GM21717 (cell line): ENCODE measurements around the gene CHMP4B.
"Not testable (repeated sequence)": the region's sequence is repeated elsewhere in the genome, so short reads cannot be mapped to it uniquely, and the experiment has no call there.

Experiments used
- ATAC-seq: cut with Tn5 transposase; IDR thresholded peaks from one replicate; pipeline ENCODE4 v1.9.1; 2021; ENCODE audit warnings: mild to moderate bottlenecking, moderate library complexity; ENCODE audit not compliant: unreplicated experiment

The CHMP4B gene

DNA sequence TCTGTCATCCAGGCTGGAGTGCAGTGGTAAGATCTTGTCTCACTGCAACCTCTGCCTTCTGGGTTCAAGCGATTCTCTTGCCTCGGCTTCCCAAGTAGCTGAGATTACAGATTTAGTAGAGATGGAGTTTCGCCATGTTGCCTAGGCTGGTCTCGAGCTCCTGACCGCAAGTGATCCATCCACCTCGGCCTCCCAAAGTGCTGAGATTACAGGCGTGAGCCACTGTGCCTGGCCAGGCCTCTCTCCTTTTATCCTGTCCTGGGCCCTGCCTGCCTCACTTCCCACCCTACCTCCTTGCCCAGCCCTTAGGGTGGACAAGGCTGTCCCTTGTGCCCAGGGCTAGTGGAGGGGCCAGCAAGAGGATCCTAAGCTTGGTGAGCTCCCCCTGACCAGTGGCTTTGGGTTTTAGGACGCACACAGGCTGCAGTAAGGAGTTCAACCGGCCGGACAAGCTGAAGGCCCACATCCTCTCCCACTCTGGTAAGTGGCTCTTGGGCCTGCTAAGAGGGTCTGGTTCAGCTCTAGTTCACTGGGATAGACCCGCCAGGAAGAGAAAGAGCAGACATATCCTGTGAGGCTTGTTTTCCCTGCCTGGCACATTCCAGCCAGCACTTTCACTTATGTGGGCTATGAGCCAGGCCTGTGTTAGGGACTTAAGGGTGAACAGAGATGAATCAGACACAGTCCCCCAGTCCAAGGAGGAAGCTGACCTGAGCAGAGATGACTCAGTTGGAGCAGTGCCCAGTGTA lies 21.9 kb upstream of the CHMP4B start:
- no peak for ATAC-seq

DNA sequence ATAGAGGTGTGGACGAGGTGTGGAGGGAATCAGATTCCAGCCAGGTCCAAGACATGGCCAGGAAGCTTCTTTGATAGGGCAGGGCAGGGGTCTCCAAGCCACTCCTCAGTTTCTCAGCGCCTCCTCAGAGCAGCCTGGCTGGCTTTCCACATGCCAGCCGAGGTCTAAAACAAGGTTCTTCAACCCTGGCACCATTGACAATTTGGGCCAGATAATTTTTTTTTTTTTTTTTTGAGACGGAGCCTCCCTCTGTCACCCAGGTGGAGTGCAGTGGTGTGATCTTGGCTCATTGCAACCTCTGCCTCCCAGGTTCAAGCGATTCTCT lies 21.3 kb upstream of the CHMP4B start:
- ATAC-seq = no peak

GRCh38 chr20:33790566-33790965 lies 20.6 kb upstream of the CHMP4B start:
- no peak for ATAC-seq

DNA sequence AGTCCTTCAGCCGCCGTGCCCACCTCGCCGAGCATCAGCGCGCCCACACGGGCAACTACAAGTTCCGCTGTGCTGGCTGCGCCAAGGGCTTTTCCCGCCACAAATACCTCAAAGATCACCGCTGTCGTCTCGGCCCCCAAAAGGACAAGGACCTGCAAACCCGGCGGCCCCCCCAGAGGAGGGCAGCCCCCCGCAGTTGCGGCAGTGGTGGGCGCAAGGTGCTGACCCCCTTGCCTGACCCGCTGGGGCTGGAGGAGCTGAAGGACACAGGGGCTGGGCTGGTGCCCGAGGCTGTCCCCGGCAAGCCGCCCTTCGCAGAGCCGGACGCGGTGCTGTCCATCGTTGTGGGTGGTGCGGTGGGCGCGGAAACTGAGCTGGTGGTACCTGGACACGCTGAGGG lies 20.1 kb upstream of the CHMP4B start:
- no peak for ATAC-seq

DNA sequence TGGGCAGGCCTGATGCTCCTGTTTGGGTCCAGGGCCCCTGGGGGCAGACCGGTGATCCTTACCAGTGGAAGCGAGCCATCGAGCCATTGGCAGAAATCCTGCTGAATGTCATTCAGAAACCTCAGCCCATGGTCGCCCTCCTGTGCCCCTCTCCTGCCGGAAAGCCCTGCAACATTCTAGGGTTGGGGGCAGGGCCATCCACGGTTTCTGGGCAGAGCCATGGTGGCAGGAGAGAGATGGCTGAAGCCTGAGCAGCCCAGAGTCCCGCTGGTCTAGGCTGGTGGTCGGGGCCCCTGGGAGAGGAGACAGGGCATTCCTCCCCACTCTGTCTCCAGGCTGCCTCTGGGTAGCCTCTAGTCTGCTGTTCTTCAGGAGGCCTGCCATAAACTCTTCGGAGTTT lies 19.6 kb upstream of the CHMP4B start:
- no peak for ATAC-seq

- no peak for ATAC-seq
Observed at GRCh38 chr20:33791959-33792597, 19.1 kb upstream of the CHMP4B start.

DNA sequence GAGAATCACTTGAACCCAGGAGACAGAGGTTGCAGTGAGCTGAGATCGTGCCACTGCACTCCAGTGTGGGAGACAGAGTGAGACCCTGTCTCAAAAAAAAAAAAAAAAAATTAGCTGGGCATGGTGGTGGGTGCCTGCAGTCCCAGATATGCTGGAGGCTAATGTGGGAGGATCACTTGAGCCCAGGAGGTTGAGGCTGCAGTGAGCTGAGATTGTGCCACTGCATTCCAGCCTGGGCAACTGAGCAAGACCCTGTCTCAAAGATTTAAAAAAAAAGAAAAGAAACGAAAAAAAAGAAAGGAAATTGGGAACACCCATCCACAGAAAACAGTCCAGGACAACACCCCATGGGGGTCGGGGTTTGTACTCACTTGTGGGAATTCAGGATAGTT lies 18.6 kb upstream of the CHMP4B start:
- not testable (repeated sequence) for ATAC-seq

DNA sequence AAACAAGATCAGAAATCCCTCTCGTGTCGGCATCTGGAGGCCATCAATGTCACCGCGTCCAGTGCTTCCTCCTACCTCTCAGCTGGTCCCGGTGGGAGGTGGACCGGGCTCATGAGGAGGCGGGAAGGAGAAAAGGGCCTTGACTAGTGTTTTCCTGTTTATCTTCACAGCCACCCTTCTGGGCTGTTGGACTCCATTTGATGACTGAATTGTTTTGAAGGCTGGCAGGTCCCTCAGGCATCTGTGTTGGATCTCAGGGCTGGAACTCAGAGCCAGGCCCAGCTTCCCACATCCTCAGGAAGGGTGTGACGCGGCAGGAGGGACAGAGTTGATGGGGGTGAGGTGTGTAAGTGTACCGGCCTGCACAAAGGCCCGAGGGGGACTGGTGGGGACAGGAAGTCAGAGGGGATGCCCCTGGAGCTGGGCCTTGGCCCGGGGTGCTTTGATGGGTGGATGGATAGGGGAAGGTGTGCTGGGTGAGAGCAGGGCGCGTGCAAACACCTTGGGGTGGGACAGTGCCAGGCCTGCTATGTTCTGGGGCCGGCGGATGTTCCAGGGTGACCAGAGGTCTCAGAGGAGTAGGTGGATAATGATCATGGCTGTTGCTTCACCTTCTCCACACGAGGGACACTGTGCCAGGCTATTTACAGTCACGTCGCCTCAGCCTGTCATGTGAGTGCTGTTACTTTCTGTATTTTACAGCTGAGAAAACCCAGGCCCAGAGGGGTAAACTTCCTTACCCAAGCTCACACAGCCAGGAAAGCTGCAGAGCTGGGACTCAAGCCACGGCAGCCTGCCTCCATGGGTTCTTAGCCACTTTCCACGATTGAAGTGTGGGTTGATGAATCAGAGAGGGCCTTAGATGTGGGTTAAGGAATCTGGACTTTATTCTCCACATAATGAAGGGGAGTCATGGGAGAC lies 17.9 kb upstream of the CHMP4B start:
- ATAC-seq = no peak

DNA sequence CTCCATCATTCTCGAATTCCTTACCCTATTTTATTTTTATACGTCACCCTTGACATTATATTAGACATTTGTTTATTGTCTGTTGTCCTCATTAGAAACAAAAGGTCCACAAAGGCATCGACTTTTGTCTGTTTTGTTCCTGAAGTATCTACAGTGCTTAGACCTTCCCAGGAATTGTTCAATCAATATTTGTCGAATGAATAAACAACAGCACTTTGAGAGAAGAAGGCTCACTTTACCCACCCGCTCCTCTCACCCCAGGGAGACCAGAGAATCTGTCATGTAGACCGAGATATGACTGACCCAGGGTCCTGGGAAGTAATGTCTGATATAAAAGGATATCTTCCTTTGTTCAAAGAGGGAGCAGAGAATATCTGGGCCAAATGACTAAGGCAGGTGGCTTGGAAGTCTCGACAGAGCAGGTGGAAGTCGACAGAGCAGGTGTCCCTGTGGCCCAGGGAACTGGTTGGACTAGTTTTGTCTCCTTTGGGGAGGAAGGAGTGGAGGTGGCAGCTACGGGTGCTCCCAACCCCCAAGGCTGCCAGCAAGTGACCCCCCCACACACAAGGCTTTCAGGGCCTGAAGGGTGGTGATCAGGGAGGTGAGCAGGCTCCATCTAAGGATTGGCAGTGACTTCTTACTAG lies 14.8 kb upstream of the CHMP4B start:
- no peak for ATAC-seq

DNA sequence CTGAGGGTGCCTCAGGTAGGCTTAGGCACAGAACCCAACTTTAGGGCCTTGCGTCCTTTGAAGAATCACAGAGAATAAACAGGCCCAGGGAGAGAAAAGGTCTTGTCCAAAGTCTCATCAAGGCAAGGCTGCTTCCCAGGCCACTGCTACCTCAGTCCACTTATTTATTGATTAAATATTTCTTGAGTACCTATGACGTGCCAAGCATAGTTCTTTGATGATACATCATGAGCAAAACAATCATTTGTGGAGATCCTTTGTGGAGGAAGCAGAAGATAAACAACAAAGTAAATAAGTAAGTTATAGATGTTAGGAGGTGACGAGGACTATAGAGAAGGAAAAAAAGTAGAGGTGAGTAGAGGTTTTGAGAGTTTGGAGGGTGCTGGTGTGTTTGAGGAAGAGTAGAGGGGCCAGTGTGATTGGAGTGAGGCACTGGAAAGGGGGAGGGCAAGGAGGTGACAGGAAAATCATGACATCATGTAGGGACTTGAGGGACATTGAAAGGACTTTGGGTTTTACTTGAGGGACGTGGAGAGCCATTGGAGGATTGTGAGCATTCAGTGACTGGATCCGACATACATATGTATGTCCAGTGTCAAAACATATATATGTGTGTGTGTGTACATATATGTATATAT lies 14.1 kb upstream of the CHMP4B start:
- no peak for ATAC-seq

DNA sequence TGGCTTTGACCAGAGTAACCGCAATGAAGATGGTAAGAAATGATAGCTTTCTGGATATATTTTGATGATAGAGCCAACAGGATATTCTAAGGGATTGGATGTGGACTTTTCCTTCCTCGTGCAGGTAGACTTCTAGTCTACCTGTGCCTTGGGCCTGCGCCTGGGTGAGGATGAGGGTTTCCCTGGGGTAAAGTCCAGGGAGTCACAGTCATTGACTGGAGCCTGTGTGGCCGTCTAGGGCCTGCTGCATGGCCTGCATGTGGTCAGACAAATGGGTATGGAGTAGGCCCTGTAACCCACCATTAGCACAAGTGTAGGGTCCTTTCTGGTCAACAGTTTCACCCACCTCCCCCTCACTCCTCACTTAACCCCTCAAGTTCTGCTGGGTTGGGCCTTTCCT lies 12.7 kb upstream of the CHMP4B start:
- no peak for ATAC-seq

GRCh38 chr20:33803921-33804337 lies 7.2 kb upstream of the CHMP4B start:
- no peak for ATAC-seq

- no peak for ATAC-seq
Observed at GRCh38 chr20:33808388-33808787, 2.8 kb upstream of the CHMP4B start.

- no peak for ATAC-seq
Observed at GRCh38 chr20:33810259-33810658, 889 bp upstream of the CHMP4B start.

DNA sequence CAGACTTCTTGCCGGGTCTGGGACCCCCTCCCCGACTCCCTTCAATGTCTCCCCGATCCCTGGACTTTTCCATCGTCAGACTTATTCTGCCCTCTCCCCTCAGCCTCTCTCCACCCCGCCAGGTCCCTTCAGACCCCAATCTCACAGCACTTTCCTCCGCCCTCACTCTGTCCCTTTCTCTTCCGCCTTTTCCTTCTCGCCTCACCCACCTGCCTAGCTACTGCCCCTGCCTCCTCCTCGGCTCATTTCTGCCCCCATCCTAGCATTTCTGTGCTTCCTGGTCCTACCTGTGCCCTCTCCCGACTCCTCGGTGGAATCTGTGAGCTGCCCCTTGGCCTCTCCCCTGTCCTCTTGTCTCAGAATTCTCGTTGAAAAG lies 616 bp downstream of the CHMP4B start:
- ATAC-seq = peak; percentile 10

DNA sequence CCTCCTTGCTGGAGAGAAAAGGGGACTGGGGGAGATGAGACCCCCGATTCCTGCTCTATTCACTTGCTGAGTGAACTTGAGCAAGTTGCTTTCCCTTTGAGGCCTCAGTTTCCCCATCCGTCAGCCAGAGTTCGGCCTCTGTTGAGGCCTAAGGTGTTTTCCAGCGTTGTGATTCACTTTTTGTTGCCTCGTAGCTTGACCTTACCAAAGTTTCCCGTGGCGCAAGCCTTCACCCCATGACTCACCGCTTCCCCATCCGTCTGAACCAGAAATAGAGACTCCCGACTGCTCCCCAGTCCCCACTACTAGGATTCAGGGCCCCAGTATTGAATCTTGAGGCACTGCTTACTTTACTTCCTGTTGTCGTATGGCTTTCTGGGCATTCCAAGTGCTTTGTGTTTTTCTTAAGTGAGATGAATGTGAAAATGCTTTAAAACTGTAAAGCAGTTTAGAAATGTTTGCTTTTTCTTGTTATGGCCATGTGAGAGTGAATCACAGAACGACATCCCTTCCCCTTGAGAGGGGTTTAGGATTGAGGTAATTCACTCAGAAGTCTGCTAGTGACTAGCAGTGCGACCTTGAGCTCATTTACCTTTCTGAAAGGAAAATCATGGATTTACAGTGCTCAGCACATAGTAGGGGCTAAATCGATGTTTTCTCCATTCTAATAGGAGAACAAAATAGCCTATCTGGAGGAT lies 1.2 kb downstream of the CHMP4B start:
- no peak for ATAC-seq

DNA sequence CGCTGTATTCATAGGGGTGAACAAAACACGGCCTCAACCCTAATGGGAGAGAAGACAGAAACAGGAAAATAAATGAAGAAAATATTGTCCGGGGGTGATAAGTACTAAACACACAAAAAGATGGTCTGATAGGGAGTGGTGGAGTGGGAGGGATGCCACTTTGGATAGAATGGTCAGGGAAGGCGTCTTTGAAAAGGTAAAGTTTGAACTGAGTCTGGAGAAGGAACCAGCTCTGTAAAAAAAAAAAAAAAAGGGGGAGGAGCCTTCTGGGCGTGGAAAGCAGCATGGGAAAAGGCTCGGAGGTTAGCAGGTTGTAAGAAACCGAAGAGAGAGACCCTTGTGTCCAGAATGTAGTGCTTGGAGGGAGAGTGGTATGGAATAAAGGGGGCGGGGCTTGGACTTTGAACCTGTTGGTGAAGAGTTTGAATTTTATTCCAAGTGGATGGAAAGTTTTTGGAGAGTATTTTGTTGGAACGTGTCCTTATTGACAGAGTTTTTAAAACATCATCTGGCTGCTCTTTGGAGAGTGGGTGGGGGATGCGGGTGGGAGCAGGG lies 1.8 kb downstream of the CHMP4B start:
- no peak for ATAC-seq

GRCh38 chr20:33814238-33814712 lies 3.1 kb downstream of the CHMP4B start:
- no peak for ATAC-seq

DNA sequence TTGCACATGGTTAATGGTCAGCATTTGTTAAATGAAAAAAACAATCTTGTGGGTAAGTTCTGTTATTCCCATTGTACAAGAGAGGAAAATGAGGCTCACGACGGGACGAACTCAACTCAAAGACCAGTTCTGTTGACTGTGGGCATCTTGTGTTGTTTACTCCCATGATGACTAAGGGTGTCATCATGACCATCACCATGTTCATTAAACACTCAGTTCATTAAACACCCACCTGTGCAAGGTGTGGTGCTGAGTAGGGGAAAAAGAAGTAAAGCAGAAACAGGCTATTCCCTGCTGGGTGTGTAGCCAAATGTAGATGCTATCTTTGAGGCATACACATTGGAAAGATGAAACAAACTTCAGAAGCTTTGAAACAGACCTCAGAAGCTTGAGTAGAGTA lies 4.5 kb downstream of the CHMP4B start:
- no peak for ATAC-seq

DNA sequence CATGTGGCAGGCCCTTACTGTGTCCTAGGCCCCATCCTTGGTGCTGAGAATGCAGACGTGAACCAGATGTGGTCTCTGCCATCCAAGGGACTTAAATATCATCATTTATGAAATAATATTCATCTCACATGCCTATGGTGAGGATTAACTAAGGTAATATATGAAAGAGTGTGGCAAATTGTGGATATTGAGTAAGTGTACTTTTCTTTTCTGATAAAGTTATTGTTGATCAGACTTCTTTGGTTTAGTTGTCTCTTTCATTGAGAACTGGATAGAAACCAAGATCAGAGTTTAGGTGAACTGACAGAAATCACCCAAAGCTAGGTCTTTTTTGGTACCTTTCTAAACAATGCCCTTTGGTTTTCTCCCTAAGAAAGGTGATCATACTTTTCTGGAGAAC lies 5.0 kb downstream of the CHMP4B start:
- no peak for ATAC-seq
